K562 (cell line): ENCODE data around the gene PATJ.

Source experiments
- CHD1 ChIP-seq: fragments of 200-600 bp; sonication (generic); IDR thresholded peaks from one replicate; pipeline ENCODE4 v1.6.1; 2012; ENCODE audit warnings: mild to moderate bottlenecking, moderate library complexity, low read length, inconsistent platforms
- E2F4 ChIP-seq: sonication (generic); formaldehyde crosslinking; IDR thresholded peaks from 2 replicates; pipeline ENCODE4 v1.8.0; 2022; ENCODE audit warnings: mild to moderate bottlenecking, low read depth, missing genetic modification reagents
- EHMT2 ChIP-seq: fragments of 450-650 bp; IDR thresholded peaks from 2 replicates; pipeline ENCODE4 v1.6.1; 2018; ENCODE audit warnings: antibody characterized with exemption
- HDAC6 ChIP-seq: IDR thresholded peaks from 2 replicates; pipeline ENCODE4 v1.6.1; 2012; ENCODE audit warnings: low read depth, mild to moderate bottlenecking, control low read depth, inconsistent platforms, low read length, moderate library complexity
- JUN ChIP-seq, 2 experiments: sonication (generic) in 1 of 2; formaldehyde crosslinking in 1 of 2; IDR thresholded peaks; 2 replicates each; pipeline versions ENCODE4 v1.6.1 to v1.8.0; 2012 to 2022; ENCODE audit warnings: borderline replicate concordance in 2 of 2, mild to moderate bottlenecking in 2 of 2, improper control_type of control experiment in 1 of 2, low read depth in 1 of 2, low read length in 1 of 2, missing genetic modification reagents in 1 of 2
- MYC ChIP-seq, 2 experiments: fragments of 250-450 bp in 1 of 2; sonication (Bioruptor Pico) in 1 of 2; IDR thresholded peaks; 2 replicates each; pipeline versions ENCODE4 v1.5.1 to v1.6.1; 2012 to 2021; ENCODE audit warnings: low read depth in 2 of 2, borderline replicate concordance in 1 of 2, improper control_type of control experiment in 1 of 2, low read length in 1 of 2, mild to moderate bottlenecking in 1 of 2, moderate library complexity in 1 of 2
- RCOR1 ChIP-seq, 2 experiments: IDR thresholded peaks; 2 replicates each; pipeline ENCODE4 v1.6.1; 2012; ENCODE audit warnings: low read depth in 2 of 2, low read length in 2 of 2, borderline replicate concordance in 1 of 2, improper control_type of control experiment in 1 of 2
- TAF1 ChIP-seq: IDR thresholded peaks from 2 replicates; pipeline ENCODE4 v1.6.1; 2011; ENCODE audit warnings: mild to moderate bottlenecking, low read length, moderate library complexity; ENCODE audit not compliant: insufficient read depth, control insufficient read depth, severe bottlenecking; ENCODE audit errors: extremely low read depth
- XRCC3 ChIP-seq: fragments of 450-650 bp; IDR thresholded peaks from 2 replicates; pipeline ENCODE4 v1.6.1; 2017; ENCODE audit warnings: mild to moderate bottlenecking, moderate library complexity
- ZBTB33 ChIP-seq: sonication (generic); formaldehyde crosslinking; IDR thresholded peaks from 2 replicates; pipeline ENCODE4 v1.8.1; 2023; ENCODE audit warnings: mild to moderate bottlenecking, missing genetic modification reagents
- ZNF609 ChIP-seq: sonication (generic); formaldehyde crosslinking; IDR thresholded peaks from 2 replicates; pipeline ENCODE4 v1.8.1; 2023; ENCODE audit warnings: missing genetic modification reagents, mild to moderate bottlenecking, borderline replicate concordance
- TF ChIP-seq, protein P1 (sequence below), 3 experiments: IDR thresholded peaks in 2 of 3; conservative IDR thresholded peaks in 1 of 3; 2 replicates each; pipeline ENCODE4 v1.5.1; 2011 to 2012; ENCODE audit warnings: low read length in 3 of 3, mild to moderate bottlenecking in 3 of 3, control low read depth in 2 of 3, improper control_type of control experiment in 1 of 3, inconsistent platforms in 1 of 3, low read depth in 1 of 3, mixed read lengths in 1 of 3, moderate library complexity in 1 of 3; ENCODE audit not compliant: insufficient read depth in 2 of 3

DNA sequence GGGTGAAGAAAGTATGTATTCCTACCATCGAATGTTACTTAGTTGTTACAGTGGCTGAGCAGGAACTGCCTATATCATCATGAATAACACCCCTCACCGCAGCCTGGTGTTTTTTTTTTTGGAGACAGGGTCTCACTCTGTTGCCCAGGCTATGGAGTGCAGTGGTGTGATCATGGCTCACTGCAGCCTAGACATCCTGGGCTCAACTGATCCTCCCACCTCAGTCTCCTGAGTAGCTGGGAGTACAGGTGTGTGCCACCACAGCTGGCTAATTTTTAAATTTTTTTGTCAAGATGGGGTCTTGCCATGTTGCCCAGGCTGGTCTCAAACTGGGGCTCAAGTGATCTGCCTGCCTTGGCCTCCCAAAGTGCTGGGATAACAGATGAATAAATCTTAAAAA lies 7.3 kb downstream of the PATJ start:
- TF ChIP-seq XRCC3: no peak
- no peak for TF ChIP-seq JUN (IDR thresholded peaks at IDR 0.05; ENCODE audit: borderline replicate concordance, low read depth, low read length)
- no peak for TF ChIP-seq JUN (CRISPR knock-in tag; IDR thresholded peaks at IDR 0.05; ENCODE audit: borderline replicate concordance)
- TF ChIP-seq MYC (IDR thresholded peaks at IDR 0.05; ENCODE audit: low read depth, low read length): no peak
- TF ChIP-seq MYC (CRISPR knock-in tag; IDR thresholded peaks at IDR 0.05; ENCODE audit: borderline replicate concordance, low read depth): no peak
- no peak for TF ChIP-seq ZNF609
- no peak for TF ChIP-seq TAF1
- TF ChIP-seq HDAC6: no peak
- TF ChIP-seq CHD1: no peak
- no peak for TF ChIP-seq EHMT2
- TF ChIP-seq RCOR1 (IDR thresholded peaks at IDR 0.05; ENCODE audit: borderline replicate concordance in 1 of 2, low read depth in 2 of 2, low read length in 2 of 2): no peak
- TF ChIP-seq, protein P1, sequence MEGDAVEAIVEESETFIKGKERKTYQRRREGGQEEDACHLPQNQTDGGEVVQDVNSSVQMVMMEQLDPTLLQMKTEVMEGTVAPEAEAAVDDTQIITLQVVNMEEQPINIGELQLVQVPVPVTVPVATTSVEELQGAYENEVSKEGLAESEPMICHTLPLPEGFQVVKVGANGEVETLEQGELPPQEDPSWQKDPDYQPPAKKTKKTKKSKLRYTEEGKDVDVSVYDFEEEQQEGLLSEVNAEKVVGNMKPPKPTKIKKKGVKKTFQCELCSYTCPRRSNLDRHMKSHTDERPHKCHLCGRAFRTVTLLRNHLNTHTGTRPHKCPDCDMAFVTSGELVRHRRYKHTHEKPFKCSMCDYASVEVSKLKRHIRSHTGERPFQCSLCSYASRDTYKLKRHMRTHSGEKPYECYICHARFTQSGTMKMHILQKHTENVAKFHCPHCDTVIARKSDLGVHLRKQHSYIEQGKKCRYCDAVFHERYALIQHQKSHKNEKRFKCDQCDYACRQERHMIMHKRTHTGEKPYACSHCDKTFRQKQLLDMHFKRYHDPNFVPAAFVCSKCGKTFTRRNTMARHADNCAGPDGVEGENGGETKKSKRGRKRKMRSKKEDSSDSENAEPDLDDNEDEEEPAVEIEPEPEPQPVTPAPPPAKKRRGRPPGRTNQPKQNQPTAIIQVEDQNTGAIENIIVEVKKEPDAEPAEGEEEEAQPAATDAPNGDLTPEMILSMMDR (IDR thresholded peaks at IDR 0.05 in 2 of 3, conservative IDR thresholded peaks at IDR 0.05 in 1 of 3; ENCODE audit: insufficient read depth in 2 of 3, low read depth in 1 of 3, low read length in 3 of 3): no peak
- TF ChIP-seq ZBTB33 (CRISPR knock-in tag): no peak
- no peak for TF ChIP-seq E2F4 (CRISPR knock-in tag)
